GM19240 (cell line): ENCODE data around the gene PEAR1.

Experiments used
- DNase-seq: peaks from one replicate; pipeline ENCODE4 v3.0.0; 2011; ENCODE audit warnings: low spot score; ENCODE audit not compliant: insufficient read length

PEAR1 gene

GRCh38 chr1:156959414-156959813 lies 65.9 kb downstream of the PEAR1 start:
- DNase-seq: no peak

- DNase-seq: no peak
These were observed 66.4 kb downstream of the PEAR1 start for GRCh38 chr1:156959925-156960324.

GRCh38 chr1:156961709-156962108 lies 68.2 kb downstream of the PEAR1 start:
- no peak for DNase-seq

GRCh38 chr1:156963621-156964020 lies 70.1 kb downstream of the PEAR1 start:
- no peak for DNase-seq

GRCh38 chr1:156964441-156964840 lies 70.9 kb downstream of the PEAR1 start:
- DNase-seq: no peak
